ENCODE measurements around the gene BICD2.

DNA sequence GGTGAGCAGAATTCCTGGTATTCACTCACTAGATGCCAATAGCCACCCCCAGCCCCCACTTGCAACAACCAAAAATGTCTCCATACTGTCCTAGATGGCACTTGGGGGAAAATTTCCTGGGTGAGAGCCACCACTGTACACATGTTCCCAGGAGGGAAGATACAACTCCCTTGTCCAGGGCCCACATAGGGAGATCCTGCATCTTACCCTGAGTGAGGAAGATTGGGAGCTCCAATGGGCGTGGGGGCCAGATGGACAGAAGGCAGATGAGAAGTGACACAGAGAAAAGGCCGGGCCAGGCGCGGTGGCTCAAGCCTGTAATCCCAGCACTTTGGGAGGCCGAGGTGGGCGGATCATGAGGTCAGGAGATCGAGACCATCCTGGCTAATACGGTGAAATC lies 82.4 kb downstream of the BICD2 start:
- TF ChIP-seq, protein P1, sequence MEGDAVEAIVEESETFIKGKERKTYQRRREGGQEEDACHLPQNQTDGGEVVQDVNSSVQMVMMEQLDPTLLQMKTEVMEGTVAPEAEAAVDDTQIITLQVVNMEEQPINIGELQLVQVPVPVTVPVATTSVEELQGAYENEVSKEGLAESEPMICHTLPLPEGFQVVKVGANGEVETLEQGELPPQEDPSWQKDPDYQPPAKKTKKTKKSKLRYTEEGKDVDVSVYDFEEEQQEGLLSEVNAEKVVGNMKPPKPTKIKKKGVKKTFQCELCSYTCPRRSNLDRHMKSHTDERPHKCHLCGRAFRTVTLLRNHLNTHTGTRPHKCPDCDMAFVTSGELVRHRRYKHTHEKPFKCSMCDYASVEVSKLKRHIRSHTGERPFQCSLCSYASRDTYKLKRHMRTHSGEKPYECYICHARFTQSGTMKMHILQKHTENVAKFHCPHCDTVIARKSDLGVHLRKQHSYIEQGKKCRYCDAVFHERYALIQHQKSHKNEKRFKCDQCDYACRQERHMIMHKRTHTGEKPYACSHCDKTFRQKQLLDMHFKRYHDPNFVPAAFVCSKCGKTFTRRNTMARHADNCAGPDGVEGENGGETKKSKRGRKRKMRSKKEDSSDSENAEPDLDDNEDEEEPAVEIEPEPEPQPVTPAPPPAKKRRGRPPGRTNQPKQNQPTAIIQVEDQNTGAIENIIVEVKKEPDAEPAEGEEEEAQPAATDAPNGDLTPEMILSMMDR (IDR thresholded peaks at IDR 0.05; ENCODE audit: borderline replicate concordance, extremely low read depth, low read length, poor library complexity, severe bottlenecking), result no peak
- TF ChIP-seq EZH2 (IDR thresholded peaks at IDR 0.05; ENCODE audit: borderline replicate concordance, low read depth, low read length, severe bottlenecking), result no peak
